BE2C (cell line): ENCODE measurements around the gene CEACAM3.

Experiments
- DNase-seq: peaks from one replicate; pipeline ENCODE4 v3.0.0-alpha.2; 2020
- H3K27me3 ChIP-seq: fragments of 250-450 bp; sonication (Bioruptor Pico); 2 replicates; pipeline ENCODE4 v1.5.1; 2020; ENCODE audit warnings: mild to moderate bottlenecking
- H3K36me3 ChIP-seq: fragments of 250-450 bp; sonication (Bioruptor Pico); 2 replicates; pipeline ENCODE4 v1.5.1; 2020; ENCODE audit warnings: mild to moderate bottlenecking
- H3K4me1 ChIP-seq: fragments of 250-450 bp; sonication (Bioruptor Pico); 2 replicates; pipeline ENCODE4 v1.5.1; 2020
- H3K4me3 ChIP-seq: 2 replicates; pipeline ENCODE4 v1.5.1; 2011; ENCODE audit warnings: low read depth, low read length
- H3K9me3 ChIP-seq: fragments of 250-450 bp; sonication (Bioruptor Pico); 2 replicates; pipeline ENCODE4 v1.5.1; 2020
- TF ChIP-seq, protein P1 (sequence below): IDR thresholded peaks from 2 replicates; pipeline ENCODE4 v1.5.1; 2012; ENCODE audit warnings: mild to moderate bottlenecking, low read depth, low read length

Gene CEACAM3

DNA sequence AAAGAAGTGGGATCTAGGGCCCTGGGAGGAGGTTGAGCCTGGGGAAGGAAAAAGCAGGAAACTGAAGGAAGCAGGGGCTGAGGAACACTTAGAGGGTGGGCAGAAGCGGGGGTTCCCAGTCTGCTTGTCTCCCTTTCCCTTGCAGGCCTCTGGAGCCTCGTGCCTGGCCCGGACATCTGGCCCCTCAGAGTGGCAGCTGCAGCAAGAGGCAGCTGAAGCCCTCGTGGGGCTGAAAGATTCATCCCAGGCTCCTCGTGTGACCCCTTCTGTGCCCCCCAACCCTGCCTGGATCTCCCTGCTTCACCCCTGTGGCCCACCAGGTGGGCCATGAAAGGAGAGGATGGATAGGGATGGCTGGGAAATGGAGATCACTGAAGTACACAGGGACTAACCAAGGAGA lies 54.0 kb downstream of the CEACAM3 start:
- Histone ChIP-seq H3K4me1 (no peaks in the 10 kb centered on the region), H3K27me3 (peaks cover 65% of the 10 kb centered on the region), H3K36me3 (no peaks in the 10 kb centered on the region), H3K4me3 (no peak overlapping the region), H3K9me3 (no peaks in the 10 kb centered on the region)
- no peak for DNase-seq
- TF ChIP-seq, protein P1, sequence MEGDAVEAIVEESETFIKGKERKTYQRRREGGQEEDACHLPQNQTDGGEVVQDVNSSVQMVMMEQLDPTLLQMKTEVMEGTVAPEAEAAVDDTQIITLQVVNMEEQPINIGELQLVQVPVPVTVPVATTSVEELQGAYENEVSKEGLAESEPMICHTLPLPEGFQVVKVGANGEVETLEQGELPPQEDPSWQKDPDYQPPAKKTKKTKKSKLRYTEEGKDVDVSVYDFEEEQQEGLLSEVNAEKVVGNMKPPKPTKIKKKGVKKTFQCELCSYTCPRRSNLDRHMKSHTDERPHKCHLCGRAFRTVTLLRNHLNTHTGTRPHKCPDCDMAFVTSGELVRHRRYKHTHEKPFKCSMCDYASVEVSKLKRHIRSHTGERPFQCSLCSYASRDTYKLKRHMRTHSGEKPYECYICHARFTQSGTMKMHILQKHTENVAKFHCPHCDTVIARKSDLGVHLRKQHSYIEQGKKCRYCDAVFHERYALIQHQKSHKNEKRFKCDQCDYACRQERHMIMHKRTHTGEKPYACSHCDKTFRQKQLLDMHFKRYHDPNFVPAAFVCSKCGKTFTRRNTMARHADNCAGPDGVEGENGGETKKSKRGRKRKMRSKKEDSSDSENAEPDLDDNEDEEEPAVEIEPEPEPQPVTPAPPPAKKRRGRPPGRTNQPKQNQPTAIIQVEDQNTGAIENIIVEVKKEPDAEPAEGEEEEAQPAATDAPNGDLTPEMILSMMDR, result no peak

DNA sequence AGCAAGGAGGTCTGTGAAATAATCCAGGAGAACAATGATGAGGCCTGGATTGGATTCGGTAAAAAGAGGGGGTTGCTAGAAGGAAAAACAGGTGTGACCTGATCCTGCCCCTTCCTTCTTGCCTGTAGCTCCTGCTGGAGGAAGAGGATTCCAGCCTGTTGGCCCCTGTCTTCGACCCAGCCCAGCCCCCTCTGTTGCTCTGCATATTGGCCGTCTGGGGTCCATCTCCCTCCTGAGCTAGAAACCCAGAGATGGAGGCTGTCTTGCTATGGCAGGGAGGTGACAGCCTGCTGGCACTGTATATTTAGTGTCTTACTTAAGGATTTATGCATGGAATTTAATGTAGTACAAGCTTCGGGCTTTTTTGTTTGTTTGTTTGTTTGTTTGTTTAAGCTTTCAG lies 55.1 kb downstream of the CEACAM3 start:
- no peaks in the 10 kb centered on the region for H3K4me1 ChIP-seq
- no peaks in the 10 kb centered on the region for H3K9me3 ChIP-seq
- H3K27me3 ChIP-seq, result peaks cover 71% of the 10 kb centered on the region
- no peak overlapping the region for H3K4me3 ChIP-seq
- TF ChIP-seq, protein P1, result no peak
- no peaks in the 10 kb centered on the region for H3K36me3 ChIP-seq
- no peak for DNase-seq

DNA sequence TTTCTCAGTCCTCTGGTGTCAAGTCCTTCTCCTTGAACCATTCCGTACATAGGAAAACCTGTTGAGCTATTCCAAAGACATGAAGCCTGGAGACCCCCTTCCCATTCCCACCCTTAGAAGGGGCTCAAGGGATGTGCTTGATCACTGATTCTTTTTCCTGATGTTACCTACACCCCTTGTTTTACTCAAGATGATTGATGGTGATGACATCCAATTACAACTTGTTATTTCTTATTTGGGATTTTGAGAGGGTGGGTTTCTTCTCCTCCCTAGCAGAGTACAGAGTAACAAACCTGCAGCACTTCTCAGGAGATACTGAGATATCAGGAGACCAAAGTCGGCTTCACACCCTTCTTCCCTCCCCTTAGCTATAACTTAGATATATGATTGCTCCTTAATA lies 57.0 kb downstream of the CEACAM3 start:
- no peaks in the 10 kb centered on the region for H3K36me3 ChIP-seq
- H3K4me3 ChIP-seq, result no peak overlapping the region
- TF ChIP-seq, protein P1, result no peak
- DNase-seq, result no peak
- H3K9me3 ChIP-seq, result no peaks in the 10 kb centered on the region
- H3K4me1 ChIP-seq, result no peaks in the 10 kb centered on the region
- peaks cover 87% of the 10 kb centered on the region for H3K27me3 ChIP-seq

DNA sequence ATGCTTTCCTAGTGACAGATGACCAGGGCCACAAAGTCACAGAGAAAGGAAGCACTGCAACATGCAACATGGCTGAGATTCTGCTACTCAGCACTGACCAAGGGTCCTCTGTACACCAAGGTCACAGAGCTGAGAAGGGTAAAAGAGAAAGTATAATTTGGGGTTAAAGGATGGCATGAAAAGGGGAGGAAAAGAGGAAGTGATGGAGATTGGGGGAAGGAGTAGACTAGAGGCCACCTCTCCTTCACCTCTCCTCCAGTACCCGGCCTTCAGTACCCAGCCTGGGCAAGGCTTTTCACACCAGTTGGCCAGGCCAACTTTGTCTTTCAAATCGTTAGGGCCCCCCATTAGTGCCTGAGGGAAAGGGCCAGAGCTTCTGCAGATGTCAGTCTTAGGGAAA lies 57.4 kb downstream of the CEACAM3 start:
- DNase-seq, result no peak
- no peaks in the 10 kb centered on the region for H3K9me3 ChIP-seq
- H3K4me1 ChIP-seq, result no peaks in the 10 kb centered on the region
- TF ChIP-seq, protein P1, result no peak
- H3K36me3 ChIP-seq, result no peaks in the 10 kb centered on the region
- H3K27me3 ChIP-seq, result peaks cover 83% of the 10 kb centered on the region
- no peak overlapping the region for H3K4me3 ChIP-seq

DNA sequence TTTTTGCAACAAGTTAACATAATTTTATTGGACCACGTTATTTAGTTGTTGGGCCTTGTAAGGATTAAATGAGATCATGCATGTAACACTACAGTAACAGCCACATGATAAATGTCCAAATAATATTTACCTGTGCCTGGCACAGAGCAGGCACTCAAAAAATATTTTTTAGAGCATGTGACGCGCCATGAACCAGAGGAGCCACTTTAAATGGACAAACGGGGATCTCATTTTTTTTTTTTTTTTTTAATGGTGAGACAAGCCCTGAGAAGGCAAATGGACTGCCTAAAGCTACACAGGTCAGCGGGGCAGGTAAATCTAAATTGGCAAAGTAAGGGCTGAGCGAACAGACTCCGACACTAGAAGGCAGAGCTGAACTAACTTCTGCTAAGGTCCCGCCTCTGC lies 62.8 kb downstream of the CEACAM3 start:
- DNase-seq, result no peak
- H3K4me1 ChIP-seq, result no peaks in the 10 kb centered on the region; the same call in 1 of the 2 replicates
- TF ChIP-seq, protein P1, result no peak
- H3K9me3 ChIP-seq, result no peaks in the 10 kb centered on the region
- H3K36me3 ChIP-seq, result peaks cover 41% of the 10 kb centered on the region
- H3K27me3 ChIP-seq, result peaks cover 35% of the 10 kb centered on the region
- peak overlapping the region; percentile 91 for H3K4me3 ChIP-seq

DNA sequence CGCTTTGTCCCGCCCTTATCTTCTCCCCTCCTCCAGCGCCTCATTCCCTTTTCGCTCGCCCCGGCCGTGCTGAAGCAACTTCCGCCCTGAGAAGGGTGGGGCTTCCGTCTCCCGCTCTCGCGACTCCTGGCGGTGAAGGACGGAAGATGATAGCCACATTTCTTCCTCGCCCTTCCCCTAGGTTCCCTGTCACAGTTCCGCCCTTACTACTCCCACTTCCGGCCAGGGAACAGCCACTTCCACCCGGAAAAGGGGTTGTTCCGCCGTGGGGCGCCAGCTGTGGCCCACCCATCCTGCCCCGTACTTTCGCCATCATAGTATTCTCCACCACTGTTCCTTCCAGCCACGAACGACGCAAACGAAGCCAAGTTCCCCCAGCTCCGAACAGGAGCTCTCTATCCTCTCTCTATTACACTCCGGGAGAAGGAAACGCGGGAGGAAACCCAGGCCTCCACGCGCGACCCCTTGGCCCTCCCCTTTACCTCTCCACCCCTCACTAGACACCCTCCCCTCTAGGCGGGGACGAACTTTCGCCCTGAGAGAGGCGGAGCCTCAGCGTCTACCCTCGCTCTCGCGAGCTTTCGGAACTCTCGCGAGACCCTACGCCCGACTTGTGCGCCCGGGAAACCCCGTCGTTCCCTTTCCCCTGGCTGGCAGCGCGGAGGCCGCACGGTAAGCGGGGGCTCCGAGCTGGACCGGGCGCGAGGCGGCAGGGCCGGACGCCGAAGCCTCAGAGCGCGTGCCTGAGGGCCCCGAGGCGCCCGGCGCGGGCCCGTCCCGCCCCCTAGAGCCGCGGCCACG lies 63.4 kb downstream of the CEACAM3 start, which contains the start of gene RPS19:
Gene RPS19 (plus strand): TSS at position 638 of the 801 bp plus-strand sequence. CDS start 520 bp downstream, outside the sequence.
- Histone ChIP-seq H3K36me3 (peaks cover 47% of the 10 kb centered on the region), H3K4me1 (no peaks in the 10 kb centered on the region; the same call in 1 of the 2 replicates), H3K4me3 (peak within 1 kb of the TSS; percentile 91), H3K9me3 (no peaks in the 10 kb centered on the region), H3K27me3 (peaks cover 29% of the 10 kb centered on the region)
- DNase-seq, result peak; percentile 98
- TF ChIP-seq, protein P1, result peak; percentile 60
